Sigmoid colon (tissue), 4 donors: ENCODE results near the gene PTGS2.

Source experiments
- CTCF ChIP-seq, 4 experiments: fragments of 450-650 bp in 3 of 4; fragments of 200-600 bp in 1 of 4; IDR thresholded peaks; one replicate each; pipeline ENCODE4 v1.5.1; 2016 to 2019; ENCODE audit warnings: antibody characterized with exemption in 4 of 4, mild to moderate bottlenecking in 3 of 4, moderate library complexity in 2 of 4
- EP300 ChIP-seq, 4 donors: sonication (generic); formaldehyde crosslinking; IDR thresholded peaks; one replicate each; pipeline ENCODE4 v1.6.1; 2017; ENCODE audit warnings: antibody characterized with exemption in 4 of 4
- POLR2AphosphoS5 ChIP-seq, 4 donors: sonication (generic); formaldehyde crosslinking; IDR thresholded peaks; one replicate each; pipeline ENCODE4 v1.6.1; 2017; ENCODE audit warnings: antibody characterized with exemption in 4 of 4

GRCh38 chr1:186717286-186717685 is 37.1 kb upstream of the PTGS2 start:
- no peak for TF ChIP-seq CTCF (IDR thresholded peaks at IDR 0.05)
- TF ChIP-seq EP300 (IDR thresholded peaks at IDR 0.05): no peak
- no peak for TF ChIP-seq POLR2AphosphoS5 (IDR thresholded peaks at IDR 0.05)
